Naive thymus-derived CD8-positive, alpha-beta T cell (primary cell): ENCODE measurements around the gene MRPS18C. TPM values are rescaled to one million over a fixed set of nuclear protein-coding genes. Genes with fewer than 3 reads are reported as not detected.
"Not testable (repeated sequence)": the region's sequence is repeated elsewhere in the genome, so short reads cannot be mapped to it uniquely, and the experiment has no call there.

Experiments
- ATAC-seq, 2 donors: fragments of 150-1000 bp; cut with Tn5 transposase in 1 of 2; sonication (Bioruptor Pico), chemical (Tn5 transposase) in 1 of 2; 1 replicate in 1 of 2; 2 replicates in 1 of 2; pipeline ENCODE4 v1.10.0; 2021; ENCODE audit warnings: mild to moderate bottlenecking in 2 of 2, moderate library complexity in 2 of 2
- POLR2A ChIA-PET: fragments of 350-600 bp; sonication (Branson Sonifier 250); formaldehyde crosslinking; loops from one replicate; lab custom pipeline; 2021; ENCODE audit warnings: antibody characterized with exemption; lab: Charles Lee
- DNase-seq, 10 donors: peaks; one replicate each; pipeline versions ENCODE4 v3.0.0 to v3.0.0-alpha.2; 2020 to 2022
- H3K27ac Mint-ChIP-seq, 10 donors: one replicate each; pipeline ENCODE4 v1.8.0; 2020 to 2022; ENCODE audit warnings: mild to moderate bottlenecking in 10 of 10, mixed read lengths in 10 of 10, moderate library complexity in 4 of 10, inconsistent platforms in 1 of 10
- H3K27me3 Mint-ChIP-seq, 5 donors: one replicate each; pipeline ENCODE4 v1.8.0; 2021 to 2022; ENCODE audit warnings: mixed read lengths in 5 of 5
- H3K36me3 Mint-ChIP-seq, 3 donors: one replicate each; pipeline ENCODE4 v1.8.0; 2020 to 2022; ENCODE audit warnings: mixed read lengths in 3 of 3, mild to moderate bottlenecking in 2 of 3, inconsistent platforms in 1 of 3
- H3K4me1 Mint-ChIP-seq, 4 donors: one replicate each; pipeline ENCODE4 v1.8.0; 2021 to 2022; ENCODE audit warnings: mixed read lengths in 4 of 4
- H3K4me3 Mint-ChIP-seq, 10 donors: one replicate each; pipeline ENCODE4 v1.8.0; 2020 to 2022; ENCODE audit warnings: mild to moderate bottlenecking in 10 of 10, mixed read lengths in 10 of 10, moderate library complexity in 6 of 10, inconsistent platforms in 1 of 10
- H3K9me3 Mint-ChIP-seq, 9 donors: one replicate each; pipeline ENCODE4 v1.8.0; 2020 to 2022; ENCODE audit warnings: mixed read lengths in 9 of 9, mild to moderate bottlenecking in 3 of 9, inconsistent platforms in 1 of 9, moderate library complexity in 1 of 9
- polyA plus RNA-seq, 3 donors: library from polyadenylated mRNA; unstranded; fragments of 300-500 nt; fragmentation: Illumina TruSeq; gene quantifications; one replicate each; pipeline ENCODE4 v1.2.3, GENCODE V29; 2021
- total RNA-seq, 8 experiments: library from RNA in 2 of 8; stranded (reverse) in 2 of 8; gene quantifications; one replicate each; pipeline ENCODE4 v1.2.3 and lab custom pipeline; 2021 to 2026

Gene MRPS18C
- total and polyA plus RNA-seq, 5 experiments from 2014 or later = 45.4 to 66.1 (median 52.9) TPM

GRCh38 chr4:83504503-83504902 is 48.6 kb downstream of the MRPS18C start:
- POLR2A ChIA-PET = interaction anchor here (1.0 to 2.8 kb wide), 4 partner anchors 19 to 49 kb away, joined by 3 to 8 read pairs (median 4); partner anchors contain the start of genes GPAT3, HELQ and MRPS18C
- DNase-seq = no peak
- Mint-ChIP-seq H3K36me3 (no peaks in the 10 kb centered on the region), H3K4me3 (peak overlapping the region in 7 of 10 donors; percentile 1 to 75 (median 50)), H3K4me1 (peaks cover 8 to 21% (median 16%) of the 10 kb centered on the region in 4 donors), H3K27me3 (peaks cover 0 to 8% (median 0%) of the 10 kb centered on the region in 5 donors), H3K9me3 (no peaks in the 10 kb centered on the region), H3K27ac (peak overlapping the region in 9 of 10 donors; percentile 42 to 96 (median 91))
- ATAC-seq = peak; percentile 18 to 37

- peak overlapping the region in 8 of 10 donors; percentile 86 to 96 (median 91) for H3K27ac Mint-ChIP-seq
These were observed 49.1 kb downstream of the MRPS18C start for GRCh38 chr4:83504996-83505395.

GRCh38 chr4:83509156-83509585 is 53.3 kb downstream of the MRPS18C start:
- DNase-seq (peak in 9 of 10 donors; percentile 10 to 70 (median 40)), ATAC-seq (peak in 1 of 2 donors; percentile 57)
- H3K27me3 Mint-ChIP-seq, H3K9me3 Mint-ChIP-seq, H3K36me3 Mint-ChIP-seq, H3K4me3 Mint-ChIP-seq, POLR2A ChIA-PET: not testable (repeated sequence)
- H3K27ac Mint-ChIP-seq = peak overlapping the region in 1 of 10 donors; percentile 61
- H3K4me1 Mint-ChIP-seq = peaks cover 7 to 13% (median 10%) of the 10 kb centered on the region in 4 donors

More at GRCh38 chr4:83504996-83505395, 49.1 kb downstream of the MRPS18C start:
- H3K36me3 Mint-ChIP-seq = no peaks in the 10 kb centered on the region
- H3K4me3 Mint-ChIP-seq = no peak overlapping the region
- peaks cover 8 to 21% (median 16%) of the 10 kb centered on the region in 4 donors for H3K4me1 Mint-ChIP-seq
- H3K9me3 Mint-ChIP-seq = no peaks in the 10 kb centered on the region
- ATAC-seq (no peak), DNase-seq (no peak)
- POLR2A ChIA-PET = interaction anchor here (1.2 to 2.8 kb wide), 3 partner anchors 19 to 49 kb away, joined by 3 to 8 read pairs (median 5); partner anchors contain the start of genes GPAT3, HELQ and MRPS18C
- H3K27me3 Mint-ChIP-seq = peaks cover 0 to 8% (median 0%) of the 10 kb centered on the region in 5 donors

GRCh38 chr4:83510442-83510841 is 54.6 kb downstream of the MRPS18C start:
- no peak for DNase-seq
- Mint-ChIP-seq H3K27ac (no peak overlapping the region), H3K4me1 (peaks cover 0 to 3% (median 1%) of the 10 kb centered on the region in 4 donors), H3K36me3 (no peaks in the 10 kb centered on the region), H3K9me3 (no peaks in the 10 kb centered on the region), H3K27me3 (peaks cover 0 to 4% (median 0%) of the 10 kb centered on the region in 5 donors), H3K4me3 (no peak overlapping the region)
- POLR2A ChIA-PET = no interaction called here
- ATAC-seq = no peak

Other genes with a start within 250 kb of the MRPS18C start
- 1 to 10 TPM; 5.3 to 5.9 TPM for gene COQ2, start 171.3 kb upstream of the MRPS18C start, total RNA-seq
- gene COQ2, start 171.3 kb upstream of the MRPS18C start, polyA plus RNA-seq = 1 to 10 TPM; 5.0 to 8.1 (median 5.2) TPM
- 1 to 10 TPM; 5.0 to 5.3 TPM for gene HPSE, start 121.2 kb upstream of the MRPS18C start, total RNA-seq
- gene HPSE, start 121.2 kb upstream of the MRPS18C start, polyA plus RNA-seq = 1 to 10 TPM; 2.5 to 3.4 (median 2.9) TPM
- gene HELQ, start 235 bp upstream of the MRPS18C start, total RNA-seq = 10 to 100 TPM; 50.1 to 50.2 TPM
- gene HELQ, start 235 bp upstream of the MRPS18C start, polyA plus RNA-seq = 10 to 100 TPM; 16.7 to 27.5 (median 19.9) TPM
- gene ABRAXAS1, start 29.0 kb downstream of the MRPS18C start, total RNA-seq = 10 to 100 TPM; 45.3 to 47.8 TPM
- 10 to 100 TPM; 13.8 to 15.3 (median 14.0) TPM for gene ABRAXAS1, start 29.0 kb downstream of the MRPS18C start, polyA plus RNA-seq
- gene GPAT3, start 80.0 kb downstream of the MRPS18C start, total RNA-seq = 1 to 10 TPM; 4.2 to 6.1 TPM
- gene GPAT3, start 80.0 kb downstream of the MRPS18C start, polyA plus RNA-seq = 1 to 10 TPM; 1.6 to 3.2 (median 1.6) TPM